H1 (cell line): ENCODE measurements around the gene CES4A.

ENCODE experiments used
- ASH2L ChIP-seq: fragments of 200-600, 300-600 bp; sonication (generic); IDR thresholded peaks from one replicate; pipeline ENCODE4 v1.7.1; 2017; ENCODE audit warnings: low read length
- CEBPB ChIP-seq: IDR thresholded peaks from 2 replicates; pipeline ENCODE4 v1.6.1; 2012; ENCODE audit warnings: low read depth, low read length
- CHD7 ChIP-seq: fragments of 300-600 bp; sonication (generic); IDR thresholded peaks from 2 replicates; pipeline ENCODE4 v1.7.1; 2012; ENCODE audit warnings: low read length, moderate library complexity, mild to moderate bottlenecking, inconsistent platforms; ENCODE audit not compliant: insufficient replicate concordance
- CTCF ChIP-seq, 3 experiments: IDR thresholded peaks; 1 replicate in 2 of 3; 2 replicates in 1 of 3; pipeline versions ENCODE4 v1.5.1 to v1.6.1; 2011; ENCODE audit warnings: low read length in 3 of 3, mild to moderate bottlenecking in 3 of 3, inconsistent platforms in 2 of 3, low read depth in 1 of 3, moderate library complexity in 1 of 3; ENCODE audit not compliant: insufficient read depth in 1 of 3; ENCODE audit errors: control extremely low read depth in 1 of 3
- EP300 ChIP-seq, 2 experiments: IDR thresholded peaks; 1 replicate in 1 of 2; 2 replicates in 1 of 2; pipeline ENCODE4 v1.6.1; 2011 to 2012; ENCODE audit warnings: low read depth in 2 of 2, low read length in 2 of 2, mild to moderate bottlenecking in 2 of 2, borderline replicate concordance in 1 of 2, inconsistent platforms in 1 of 2, moderate library complexity in 1 of 2
- EZH2 ChIP-seq: fragments of 200-600 bp; sonication (generic); IDR thresholded peaks from 2 replicates; pipeline ENCODE4 v1.7.1; 2012; ENCODE audit warnings: low read depth, mild to moderate bottlenecking, moderate library complexity, low read length, inconsistent platforms; ENCODE audit not compliant: severe bottlenecking
- POLR2A ChIP-seq, 2 experiments: IDR thresholded peaks; 1 replicate in 1 of 2; 2 replicates in 1 of 2; pipeline ENCODE4 v1.6.1; 2011; ENCODE audit warnings: low read depth in 2 of 2, low read length in 2 of 2, mild to moderate bottlenecking in 2 of 2; ENCODE audit errors: control extremely low read depth in 1 of 2
- POLR2AphosphoS5 ChIP-seq: IDR thresholded peaks from 2 replicates; pipeline ENCODE4 v1.6.1; 2011; ENCODE audit warnings: low read depth, low read length
- USF2 ChIP-seq: IDR thresholded peaks from 2 replicates; pipeline ENCODE4 v1.6.1; 2011; ENCODE audit warnings: low read length, improper control_type of control experiment

GRCh38 chr16:66949472-66949871 is 38.9 kb upstream of the CES4A start:
- no peak for TF ChIP-seq CTCF (IDR thresholded peaks at IDR 0.05; ENCODE audit: control extremely low read depth in 1 of 3, insufficient read depth in 1 of 3, low read depth in 1 of 3, low read length in 3 of 3)
- TF ChIP-seq POLR2AphosphoS5 = no peak
- TF ChIP-seq EP300 (IDR thresholded peaks at IDR 0.05; ENCODE audit: borderline replicate concordance in 1 of 2, low read depth in 2 of 2, low read length in 2 of 2) = no peak
- TF ChIP-seq USF2 = no peak
- no peak for TF ChIP-seq POLR2A (IDR thresholded peaks at IDR 0.05; ENCODE audit: control extremely low read depth in 1 of 2, low read depth in 2 of 2, low read length in 2 of 2)
- no peak for TF ChIP-seq EZH2
- no peak for TF ChIP-seq ASH2L
- TF ChIP-seq CEBPB = no peak
- TF ChIP-seq CHD7 = no peak
